Transverse colon (tissue), 4 donors: Measurements from ENCODE around the gene ARL6IP1. TPM values are rescaled to one million over a fixed set of nuclear protein-coding genes. Genes with fewer than 3 reads are reported as not detected.
A peak's percentile ranks its signal among the peaks of the same experiment; 100 is the strongest.

Source experiments
- DNase-seq: peaks from one replicate; pipeline ENCODE4 v3.0.0-alpha.2; 2019
- H3K27ac ChIP-seq, 4 donors: fragments of 200-600 bp; sonication (generic); 2 replicates each; pipeline ENCODE4 v1.5.1; 2016 to 2018; ENCODE audit warnings: inconsistent platforms in 4 of 4
- H3K27me3 ChIP-seq: fragments of 200-600 bp; sonication (generic); 2 replicates; pipeline ENCODE4 v1.5.1; 2017; ENCODE audit warnings: inconsistent platforms
- H3K36me3 ChIP-seq, 4 donors: fragments of 200-600 bp; sonication (generic); 2 replicates each; pipeline ENCODE4 v1.5.1; 2017 to 2019; ENCODE audit warnings: inconsistent platforms in 4 of 4
- H3K4me1 ChIP-seq, 4 donors: fragments of 200-600 bp; sonication (generic); 2 replicates each; pipeline ENCODE4 v1.5.1; 2017 to 2020; ENCODE audit warnings: inconsistent platforms in 4 of 4
- H3K4me3 ChIP-seq, 4 donors: fragments of 200-600 bp; sonication (generic); 1 replicate in 1 of 4; 2 replicates in 3 of 4; pipeline versions ENCODE4 v1.5.1 to v1.6.1; 2017 to 2019; ENCODE audit warnings: inconsistent platforms in 4 of 4
- H3K9me3 ChIP-seq, 2 donors: fragments of 200-600 bp; sonication (generic); 2 replicates each; pipeline ENCODE4 v1.5.1; 2017 to 2019; ENCODE audit warnings: inconsistent platforms in 2 of 2
- CTCF ChIP-seq, 5 experiments: fragments of 200-600 bp in 3 of 5; fragments of 450-650 bp in 2 of 5; sonication (generic) in 3 of 5; IDR thresholded peaks; 1 replicate in 2 of 5; 2 replicates in 3 of 5; pipeline ENCODE4 v1.5.1; 2016 to 2017; ENCODE audit warnings: antibody characterized with exemption in 5 of 5, inconsistent platforms in 3 of 5, mild to moderate bottlenecking in 2 of 5, moderate library complexity in 1 of 5
- EP300 ChIP-seq: sonication (generic); formaldehyde crosslinking; IDR thresholded peaks from one replicate; pipeline ENCODE4 v1.6.1; 2017; ENCODE audit warnings: antibody characterized with exemption, low read depth
- POLR2A ChIP-seq: fragments of 450-650 bp; IDR thresholded peaks from one replicate; pipeline ENCODE4 v1.6.1; 2016; ENCODE audit warnings: antibody characterized with exemption, mild to moderate bottlenecking, moderate library complexity
- POLR2AphosphoS5 ChIP-seq, 3 donors: sonication (generic); formaldehyde crosslinking; IDR thresholded peaks; one replicate each; pipeline ENCODE4 v1.6.1; 2016; ENCODE audit warnings: antibody characterized with exemption in 3 of 3
- WGBS, 2 donors: methylation state at CpG; one replicate each; pipeline ENCODE4 v1.1.5; 2018; ENCODE audit warnings: low coverage in 1 of 2; 5-methylcytosine and 5-hydroxymethylcytosine counted together
- in situ Hi-C, 4 donors: fragments of 200-750 bp; cut with MboI; loops; one replicate each; pipeline versions ENCODE4 v1.15.0 to v1.15.1; 2017; ENCODE audit warnings: low sequenced_read_pairs in 3 of 4, low pct_ligation_motif_present in 1 of 4, low pct_unique_long_range_greater_than_20kb in 1 of 4
- intact Hi-C: fragments of 100-400 bp; cut with DNase I; formaldehyde crosslinking; loops from one replicate; pipeline ENCODE4 v1.15.1; 2023; ENCODE audit warnings: low total_unique reads
- total RNA-seq, 4 donors: library from RNA; depleted of rRNA; stranded (reverse); fragments of >200 nt; gene quantifications; one replicate each; pipeline ENCODE4 v1.1.0, GENCODE V29; 2016

Gene ARL6IP1
- total RNA-seq, 4 donors from 2014 or later = 73.0 to 232 (median 175) TPM

- TF ChIP-seq POLR2AphosphoS5 (IDR thresholded peaks at IDR 0.05) (no peak), CTCF (IDR thresholded peaks at IDR 0.05) (no peak), POLR2A (no peak), EP300 (no peak)
- Histone ChIP-seq H3K9me3 (no peaks in the 10 kb centered on the region), H3K27me3 (no peaks in the 10 kb centered on the region), H3K27ac (no peak overlapping the region), H3K36me3 (peaks cover 0 to 47% (median 15%) of the 10 kb centered on the region in 4 donors), H3K4me3 (no peak overlapping the region), H3K4me1 (peaks cover 8 to 22% (median 13%) of the 10 kb centered on the region in 4 donors)
- intact Hi-C loops (no loop called here), in situ Hi-C loops (no loop called here)
- no peak for DNase-seq
- WGBS, 2 donors = 92% methylated on average over 11 of the region's 11 CpGs
These were observed 8.4 kb downstream of the ARL6IP1 start for GRCh38 chr16:18792836-18793433.

- no peaks in the 10 kb centered on the region for H3K27me3 ChIP-seq
- no peaks in the 10 kb centered on the region for H3K9me3 ChIP-seq
- H3K4me3 ChIP-seq = peak within 1 kb of the TSS; percentile 70 to 88 (median 82)
- peaks cover 0 to 60% (median 24%) of the 10 kb centered on the region in 4 donors for H3K36me3 ChIP-seq
- in situ Hi-C loops = no loop called here
- 1 to 3% methylated on average over 16 to 60 of the region's 60 CpGs for WGBS, 2 donors
- H3K4me1 ChIP-seq = peaks cover 9 to 51% (median 39%) of the 10 kb centered on the region in 4 donors
- intact Hi-C loops = no loop called here
- H3K27ac ChIP-seq = peak within 1 kb of the TSS; percentile 85 to 92 (median 90)
- DNase-seq = peak; percentile 95
- peak; percentile 87 for TF ChIP-seq POLR2A
- TF ChIP-seq EP300 = no peak
- peak; percentile 91 to 95 (median 94) for TF ChIP-seq POLR2AphosphoS5 (IDR thresholded peaks at IDR 0.05)
These were observed 11.3 kb downstream of the ARL6IP1 start, which contains the start of gene RPS15A for GRCh38 chr16:18789850-18790706. RPS15A (minus strand) TSS chr16:18790334; CDS start chr16:18789113, 1,221 bp downstream.

- intact Hi-C loops = no loop called here
- Histone ChIP-seq H3K27ac (peak overlapping the region; percentile 85 to 92 (median 90)), H3K4me1 (peaks cover 9 to 54% (median 41%) of the 10 kb centered on the region in 4 donors), H3K9me3 (no peaks in the 10 kb centered on the region), H3K27me3 (no peaks in the 10 kb centered on the region), H3K4me3 (peak overlapping the region; percentile 70 to 88 (median 82)), H3K36me3 (peaks cover 0 to 61% (median 23%) of the 10 kb centered on the region in 4 donors)
- WGBS, 2 donors = 0 to 1% methylated on average over 1 to 5 of the region's 5 CpGs
- TF ChIP-seq CTCF (IDR thresholded peaks at IDR 0.05) = no peak
- in situ Hi-C loops = no loop called here
- DNase-seq = no peak
These were observed 11.9 kb downstream of the ARL6IP1 start for GRCh38 chr16:18789515-18789849.

GRCh38 chr16:18788828-18789514, 12.4 kb downstream of the ARL6IP1 start:
- Histone ChIP-seq H3K27me3 (no peaks in the 10 kb centered on the region), H3K9me3 (no peaks in the 10 kb centered on the region), H3K27ac (peak overlapping the region; percentile 85 to 92 (median 90)), H3K36me3 (peaks cover 0 to 61% (median 23%) of the 10 kb centered on the region in 4 donors), H3K4me3 (peak overlapping the region; percentile 70 to 88 (median 82)), H3K4me1 (peaks cover 9 to 54% (median 41%) of the 10 kb centered on the region in 4 donors)
- in situ Hi-C loops = no loop called here
- no peak for TF ChIP-seq POLR2A
- TF ChIP-seq POLR2AphosphoS5 (IDR thresholded peaks at IDR 0.05) = peak in 1 of 3 donors; percentile 7
- DNase-seq = no peak
- intact Hi-C loops = no loop called here
- 9 to 11% methylated on average over 4 to 20 of the region's 20 CpGs for WGBS, 2 donors
